CD4-positive, alpha-beta T cell (primary cell): ENCODE results near the gene SH3BP5. TPM values are rescaled to one million over a fixed set of nuclear protein-coding genes. Genes with fewer than 3 reads are reported as not detected.

Experiments used
- ATAC-seq: fragments of 200-7000 bp; cut with Tn5 transposase; one replicate; pipeline ENCODE4 v1.10.0; 2022; ENCODE audit warnings: mild to moderate bottlenecking; ENCODE audit not compliant: poor library complexity
- CTCF ChIA-PET: fragments of 350-600 bp; sonication (Branson Sonifier 250); formaldehyde crosslinking; loops from one replicate; lab custom pipeline; 2021; ENCODE audit warnings: antibody characterized with exemption, inconsistent platforms; lab: Charles Lee
- POLR2A ChIA-PET: fragments of 350-600 bp; sonication (Branson Sonifier 250); formaldehyde crosslinking; loops from one replicate; lab custom pipeline; 2021; ENCODE audit warnings: antibody characterized with exemption, inconsistent platforms; lab: Charles Lee
- DNase-seq, 14 experiments: peaks; one replicate each; pipeline ENCODE4 v3.0.0-alpha.2; 2013 to 2020; ENCODE audit warnings: mixed read lengths in 2 of 14
- H3K27ac ChIP-seq, 2 donors: one replicate each; pipeline versions ENCODE4 v1.5.1 to v1.7.0; 2013; ENCODE audit warnings: low read length in 2 of 2, low read depth in 1 of 2, mild to moderate bottlenecking in 1 of 2
- H3K27me3 ChIP-seq, 2 experiments: 1 replicate in 1 of 2; 2 replicates in 1 of 2; pipeline versions ENCODE4 v1.6.1 to v1.7.0; 2013; ENCODE audit warnings: low read length in 2 of 2, control low read depth in 1 of 2, mild to moderate bottlenecking in 1 of 2, moderate library complexity in 1 of 2; ENCODE audit not compliant: insufficient read depth in 2 of 2, control insufficient read depth in 1 of 2
- H3K36me3 ChIP-seq: one replicate; pipeline ENCODE4 v1.6.1; 2013; ENCODE audit warnings: low read length, control low read depth; ENCODE audit not compliant: insufficient read depth
- H3K4me1 ChIP-seq: one replicate; pipeline ENCODE4 v1.6.1; 2013; ENCODE audit warnings: low read length, control low read depth; ENCODE audit not compliant: insufficient read depth
- H3K4me3 ChIP-seq: one replicate; pipeline ENCODE4 v1.5.1; 2013; ENCODE audit warnings: mild to moderate bottlenecking, low read length, moderate library complexity
- H3K9me3 ChIP-seq, 2 experiments: 1 replicate in 1 of 2; 2 replicates in 1 of 2; pipeline versions ENCODE4 v1.6.1 to v1.7.0; 2013; ENCODE audit warnings: low read length in 2 of 2, mild to moderate bottlenecking in 2 of 2, control low read depth in 1 of 2, moderate library complexity in 1 of 2; ENCODE audit not compliant: control insufficient read depth in 1 of 2, insufficient read depth in 1 of 2
- H3K27ac Mint-ChIP-seq: one replicate; pipeline ENCODE4 v1.8.0; 2020; ENCODE audit warnings: mixed read lengths
- H3K27me3 Mint-ChIP-seq: one replicate; pipeline ENCODE4 v1.8.0; 2021; ENCODE audit warnings: mixed read lengths
- H3K36me3 Mint-ChIP-seq: one replicate; pipeline ENCODE4 v1.8.0; 2021; ENCODE audit warnings: low read depth, mixed read lengths
- H3K4me1 Mint-ChIP-seq: one replicate; pipeline ENCODE4 v1.8.0; 2021; ENCODE audit warnings: low read depth, mixed read lengths
- H3K4me3 Mint-ChIP-seq: one replicate; pipeline ENCODE4 v1.8.0; 2020; ENCODE audit warnings: mild to moderate bottlenecking, mixed read lengths
- H3K9me3 Mint-ChIP-seq: one replicate; pipeline ENCODE4 v1.8.0; 2020; ENCODE audit warnings: mixed read lengths
- CTCF ChIP-seq: fragments of 200-600 bp; IDR thresholded peaks from one replicate; pipeline ENCODE4 v1.8.0; 2022; ENCODE audit warnings: antibody characterized with exemption, mild to moderate bottlenecking
- intact Hi-C, 2 experiments: fragments of 100-400 bp; cut with DNase I in 1 of 2; cut with micrococcal nuclease in 1 of 2; formaldehyde crosslinking; loops; one replicate each; pipeline versions ENCODE4 v1.15.1 to v1.9.0; 2023 to 2025; cut with DNase I, micrococcal nuclease
- total RNA-seq, 174 experiments: library from RNA in 2 of 174; stranded (reverse) in 2 of 174; gene quantifications; one replicate each; pipeline ENCODE4 v1.2.3 and lab custom pipeline; 2021 to 2026

SH3BP5 gene
- total RNA-seq, 2 experiments from 2014 or later: 16.8 to 17.7 TPM

- H3K9me3 Mint-ChIP-seq: no peaks in the 10 kb centered on the region
- DNase-seq: peak in 7 of 14 experiments; percentile 4 to 60 (median 37)
Measured at GRCh38 chr3:15327941-15328340, 4.4 kb downstream of the SH3BP5 start.

GRCh38 chr3:15326673-15327072 is 5.7 kb downstream of the SH3BP5 start:
- DNase-seq (no peak), ATAC-seq (no peak)
- Mint-ChIP-seq H3K27ac (peak overlapping the region; percentile 20), H3K4me3 (no peak overlapping the region), H3K9me3 (no peaks in the 10 kb centered on the region), H3K27me3 (no peaks in the 10 kb centered on the region), H3K36me3 (peaks cover 80% of the 10 kb centered on the region), H3K4me1 (peaks cover 89% of the 10 kb centered on the region)
- ChIA-PET CTCF (interaction anchor here (9.1 kb wide), 1 partner anchor 55 kb away, joined by 163 read pairs; no protein-coding TSS in a partner anchor), POLR2A (no interaction called here)
- Histone ChIP-seq H3K27ac (no peak overlapping the region), H3K36me3 (peaks cover 63% of the 10 kb centered on the region), H3K4me3 (no peak overlapping the region), H3K27me3 (no peaks in the 10 kb centered on the region), H3K4me1 (peaks cover 89% of the 10 kb centered on the region), H3K9me3 (no peaks in the 10 kb centered on the region)
- TF ChIP-seq CTCF: no peak
- intact Hi-C loops: no loop called here

More at GRCh38 chr3:15327941-15328340, 4.4 kb downstream of the SH3BP5 start:
- ChIA-PET POLR2A (interaction anchor here (1.0 to 3.5 kb wide), 3 partner anchors 52 to 60 kb away, joined by 3 to 17 read pairs (median 4); no protein-coding TSS in a partner anchor), CTCF (interaction anchor here (1.1 to 9.1 kb wide), 3 partner anchors 8 to 56 kb away, joined by 3 to 163 read pairs (median 4); no protein-coding TSS in a partner anchor)
- peaks cover 82% of the 10 kb centered on the region for H3K4me1 ChIP-seq
- H3K27me3 ChIP-seq: no peaks in the 10 kb centered on the region
- H3K36me3 Mint-ChIP-seq: peaks cover 77% of the 10 kb centered on the region
- H3K36me3 ChIP-seq: peaks cover 60% of the 10 kb centered on the region
- H3K4me1 Mint-ChIP-seq: peaks cover 87% of the 10 kb centered on the region
- H3K4me3 ChIP-seq: no peak overlapping the region
- ATAC-seq: peak; percentile 21
- H3K4me3 Mint-ChIP-seq: peak overlapping the region; percentile 80
- H3K27ac ChIP-seq: no peak overlapping the region
- H3K27me3 Mint-ChIP-seq: no peaks in the 10 kb centered on the region
- peak overlapping the region; percentile 63 for H3K27ac Mint-ChIP-seq
- H3K9me3 ChIP-seq: no peaks in the 10 kb centered on the region
- intact Hi-C loops: no loop called here
- no peak for TF ChIP-seq CTCF

GRCh38 chr3:15326037-15326436 is 6.3 kb downstream of the SH3BP5 start:
- Histone ChIP-seq H3K4me1 (peaks cover 85% of the 10 kb centered on the region), H3K9me3 (no peaks in the 10 kb centered on the region), H3K4me3 (no peak overlapping the region), H3K27ac (no peak overlapping the region), H3K36me3 (peaks cover 63% of the 10 kb centered on the region), H3K27me3 (no peaks in the 10 kb centered on the region)
- peaks cover 89% of the 10 kb centered on the region for H3K4me1 Mint-ChIP-seq
- POLR2A ChIA-PET: no interaction called here
- H3K27me3 Mint-ChIP-seq: no peaks in the 10 kb centered on the region
- peaks cover 81% of the 10 kb centered on the region for H3K36me3 Mint-ChIP-seq
- CTCF ChIA-PET: interaction anchor here (9.1 kb wide), 1 partner anchor 54 kb away, joined by 163 read pairs; no protein-coding TSS in a partner anchor
- no peak overlapping the region for H3K27ac Mint-ChIP-seq
- intact Hi-C loops: no loop called here
- TF ChIP-seq CTCF: no peak
- ATAC-seq (no peak), DNase-seq (no peak)
- no peaks in the 10 kb centered on the region for H3K9me3 Mint-ChIP-seq
- H3K4me3 Mint-ChIP-seq: no peak overlapping the region
